NCI-H2081 (cell line): ENCODE data around the gene LAPTM4A.
"Not testable (repeated sequence)": the region's sequence is repeated elsewhere in the genome, so short reads cannot be mapped to it uniquely, and the experiment has no call there.

Source experiments
- DNase-seq, 2 experiments: peaks; one replicate each; lab custom pipeline; 2025; lab: John Stamatoyannopoulos, UW

LAPTM4A gene

DNA sequence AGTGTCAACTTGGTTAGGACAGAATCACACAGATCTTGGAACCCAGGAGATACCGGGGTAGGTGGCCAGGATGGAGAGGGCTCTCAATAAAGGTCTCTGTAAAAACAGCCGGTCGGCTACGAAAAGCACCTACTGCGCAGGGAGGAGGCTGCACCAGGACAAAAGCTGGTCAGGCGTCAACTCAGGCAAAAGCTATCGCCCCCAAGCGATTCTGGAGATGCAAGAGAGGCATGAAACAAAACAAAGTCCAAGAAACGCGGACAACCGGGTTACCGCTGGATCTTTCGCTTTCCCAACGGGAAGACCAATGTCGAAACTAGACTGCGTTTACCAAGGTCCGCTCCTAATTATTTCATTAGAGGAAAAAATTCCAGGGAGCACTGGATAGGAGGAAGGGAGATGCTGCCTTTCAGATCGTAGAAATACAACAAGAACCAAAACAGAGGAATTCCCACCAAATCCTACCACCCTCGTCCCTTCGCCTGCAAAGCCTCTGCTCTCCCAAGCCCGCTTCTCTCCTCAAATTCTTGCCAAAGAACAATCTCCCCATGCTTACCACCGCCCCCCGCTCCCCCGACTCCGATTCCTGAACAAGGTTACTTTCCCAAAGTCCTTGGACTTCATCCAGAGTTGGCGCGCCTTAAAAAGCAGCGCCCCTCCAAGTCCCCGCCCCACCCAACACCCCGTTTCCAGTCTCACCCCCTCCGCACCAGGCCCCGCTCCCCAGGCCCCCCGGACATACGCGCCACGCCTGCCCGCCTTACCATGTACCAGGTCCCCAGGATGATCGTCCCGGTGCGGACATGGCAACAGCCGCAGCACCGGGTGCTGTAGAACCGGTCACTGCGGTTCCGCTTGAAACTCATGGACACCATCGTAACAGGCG is 539 bp downstream of the LAPTM4A start:
- DNase-seq = peak; percentile 42 to 60

DNA sequence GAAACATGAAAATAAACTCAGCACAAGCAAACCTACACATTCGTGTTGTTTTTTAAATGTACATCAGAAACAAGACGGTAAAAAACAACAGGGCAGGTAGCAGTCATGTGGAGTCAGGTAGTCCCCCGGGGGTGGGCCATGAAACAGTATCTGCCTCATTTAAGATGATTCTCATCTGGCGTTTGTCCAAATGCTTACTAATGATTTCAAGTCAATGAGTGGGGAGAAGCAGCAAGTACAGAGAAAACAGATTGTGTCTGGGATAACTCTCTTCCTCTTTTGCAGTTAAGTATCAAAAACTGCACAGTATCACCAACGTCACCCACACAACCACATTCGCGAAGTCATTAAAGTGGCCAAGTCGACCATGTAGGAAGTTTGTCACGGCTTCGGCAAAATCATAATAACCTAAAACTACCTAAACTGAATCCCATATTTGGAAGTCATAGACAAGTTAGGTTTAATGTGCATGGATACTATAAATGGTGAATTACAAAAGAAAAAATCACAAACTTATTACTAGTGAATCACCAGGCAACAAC is 1.3 kb downstream of the LAPTM4A start:
- peak; percentile 53 to 84 for DNase-seq

DNA sequence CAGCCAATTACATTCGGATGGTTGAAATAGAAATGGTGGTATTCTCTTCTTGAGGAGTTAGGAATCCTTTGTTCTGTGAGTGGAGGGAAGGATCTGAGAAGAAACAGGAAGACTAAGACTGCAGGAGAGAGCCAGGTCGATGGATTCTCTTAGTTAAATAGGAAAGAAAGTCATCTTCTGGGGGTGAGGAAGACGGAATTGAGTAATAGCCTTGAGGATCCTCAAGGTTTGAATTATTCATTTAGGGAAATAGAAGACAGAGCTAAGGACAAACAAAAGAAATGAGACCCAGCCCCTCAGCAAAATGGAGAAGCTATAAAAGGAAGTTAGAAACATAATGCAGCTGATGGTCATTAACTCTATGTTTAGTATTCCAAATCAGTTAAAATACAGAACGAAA is 1.8 kb downstream of the LAPTM4A start:
- no peak for DNase-seq

DNA sequence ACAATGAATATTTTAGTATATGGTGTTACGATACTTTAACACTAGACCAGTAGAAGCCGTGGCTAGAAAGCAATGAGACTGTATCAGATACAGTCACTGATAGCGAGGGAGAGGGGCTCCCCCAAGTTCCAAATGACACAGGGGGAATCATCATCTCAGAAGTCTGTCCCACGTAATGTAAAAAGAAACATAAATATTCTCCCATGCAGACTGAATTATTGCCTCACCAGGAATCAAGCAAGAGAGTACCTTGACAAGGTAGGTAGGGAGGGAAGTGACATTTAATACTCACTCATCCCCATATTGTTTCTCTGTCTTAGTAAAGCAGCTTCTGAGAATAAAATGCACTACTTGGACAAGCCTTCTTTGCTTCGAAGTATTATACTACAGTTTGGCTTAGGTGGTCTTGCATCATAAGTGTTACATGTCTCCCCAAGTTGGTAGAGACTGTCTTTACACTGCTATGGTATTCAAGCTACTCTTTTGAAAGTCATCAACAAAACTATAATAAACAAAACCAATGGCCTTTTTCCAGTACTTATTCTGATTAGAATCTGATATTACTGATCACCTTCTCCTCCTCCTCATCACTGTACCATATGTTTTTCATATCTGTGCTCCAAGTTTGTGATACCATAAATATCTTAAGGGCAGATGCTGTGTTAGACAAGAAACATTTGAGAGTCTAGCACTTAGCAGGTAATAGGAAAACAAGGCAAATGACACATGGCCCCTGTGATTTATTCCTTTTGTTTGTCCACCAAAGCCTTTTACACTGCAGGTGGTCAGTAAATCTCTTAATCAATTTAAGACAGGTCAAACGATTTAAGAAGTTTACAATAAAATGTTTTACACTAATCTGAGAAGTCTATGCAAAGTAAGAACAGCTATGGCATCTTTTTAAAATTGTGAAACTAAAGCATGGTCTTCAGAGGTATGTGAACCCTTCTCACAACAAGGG is 2.7 kb downstream of the LAPTM4A start:
- no peak for DNase-seq

DNA sequence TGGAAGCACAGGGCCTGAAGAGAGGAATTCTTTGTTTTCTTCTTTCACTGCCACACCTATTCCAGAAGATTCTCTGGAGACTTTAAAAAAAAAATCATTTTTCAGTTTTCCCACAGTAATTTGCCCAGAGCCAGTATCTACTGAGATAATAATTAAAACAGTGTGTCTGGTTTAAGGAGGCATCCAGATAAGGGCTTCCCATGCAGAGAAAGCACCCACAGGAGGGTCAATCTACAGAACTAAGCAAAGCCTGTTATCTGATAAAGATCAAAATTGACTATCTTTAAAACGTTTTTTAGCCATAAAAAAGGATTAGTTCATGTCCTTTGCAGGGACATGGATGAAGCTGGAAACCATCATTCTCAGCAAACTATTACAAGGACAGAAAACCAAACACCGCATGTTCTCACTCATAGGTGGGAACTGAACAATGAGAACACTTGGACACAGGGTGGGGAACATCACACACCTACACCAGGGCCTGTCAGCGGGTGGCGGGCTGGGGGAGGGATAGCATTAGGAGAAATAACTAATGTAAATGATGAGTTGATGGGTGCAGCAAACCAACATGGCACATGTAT is 5.6 kb downstream of the LAPTM4A start:
- DNase-seq = not testable (repeated sequence)

DNA sequence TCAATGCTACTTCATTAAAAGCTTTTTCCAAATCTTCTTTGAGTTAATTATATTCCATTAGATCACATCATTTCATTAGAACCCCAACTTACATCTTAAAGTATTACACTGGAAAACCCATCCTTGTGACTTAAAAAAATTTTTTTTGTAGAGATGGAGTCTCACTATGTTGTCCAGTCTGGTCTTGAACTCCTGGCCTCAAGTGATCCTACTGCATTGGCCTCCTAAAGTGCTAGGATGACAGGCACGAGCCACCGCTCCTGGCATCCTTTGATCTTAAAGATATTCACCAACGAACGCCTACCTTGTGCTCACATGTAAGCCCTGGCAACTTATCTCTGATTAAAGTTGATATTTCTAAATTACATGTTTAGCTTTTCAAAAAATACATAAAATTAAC is 6.7 kb downstream of the LAPTM4A start:
- DNase-seq = no peak

DNA sequence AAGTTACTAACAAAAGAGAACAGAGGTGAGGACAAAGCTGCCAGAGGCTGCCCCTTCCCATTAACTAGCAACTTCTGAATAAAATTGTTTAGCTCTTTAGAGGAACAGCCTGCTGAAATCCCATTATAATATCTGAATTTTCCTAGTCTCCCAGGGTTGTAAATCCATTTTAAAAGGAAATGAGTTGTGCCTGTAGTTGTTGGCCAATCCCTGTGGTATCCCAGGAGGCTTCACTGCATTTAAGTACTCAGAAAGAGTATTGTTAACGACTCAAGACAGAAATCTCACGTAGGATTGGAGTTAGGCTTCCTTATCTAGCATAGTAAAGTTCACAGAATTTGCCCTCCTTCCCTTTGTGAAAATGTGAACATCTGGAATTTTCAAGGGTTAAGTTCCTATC is 8.9 kb downstream of the LAPTM4A start:
- no peak for DNase-seq

DNA sequence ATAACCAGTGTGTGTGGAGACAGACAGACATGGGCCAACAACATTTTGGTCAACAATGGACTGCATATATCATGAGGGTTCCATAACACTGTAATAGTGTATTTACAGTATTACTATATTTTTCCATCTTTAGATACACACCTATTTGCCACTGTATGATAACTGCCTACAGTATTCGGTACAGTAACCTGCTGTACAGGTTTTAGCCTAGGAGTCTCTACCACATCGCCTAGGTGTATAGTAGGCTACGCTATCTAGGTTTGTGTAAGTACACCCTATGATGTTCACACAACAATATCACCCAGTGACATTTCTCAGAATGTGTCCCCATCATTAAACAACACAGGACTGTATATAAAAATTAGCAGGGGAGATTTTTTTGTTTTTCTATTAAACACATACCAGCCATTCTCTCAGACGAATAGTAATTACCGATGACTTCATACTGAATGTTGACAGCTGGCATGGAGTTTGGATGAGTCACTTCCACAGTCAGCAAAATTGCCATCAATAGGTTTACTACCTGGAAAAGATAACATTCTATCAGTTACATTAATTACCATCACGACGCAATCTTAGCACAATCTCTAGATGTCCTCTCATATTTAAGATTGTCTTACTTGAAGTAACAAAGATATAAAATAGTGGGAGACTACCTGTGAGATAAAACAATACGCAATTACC is 10.8 kb downstream of the LAPTM4A start:
- DNase-seq = peak in 1 of 2 experiments; percentile 16

DNA sequence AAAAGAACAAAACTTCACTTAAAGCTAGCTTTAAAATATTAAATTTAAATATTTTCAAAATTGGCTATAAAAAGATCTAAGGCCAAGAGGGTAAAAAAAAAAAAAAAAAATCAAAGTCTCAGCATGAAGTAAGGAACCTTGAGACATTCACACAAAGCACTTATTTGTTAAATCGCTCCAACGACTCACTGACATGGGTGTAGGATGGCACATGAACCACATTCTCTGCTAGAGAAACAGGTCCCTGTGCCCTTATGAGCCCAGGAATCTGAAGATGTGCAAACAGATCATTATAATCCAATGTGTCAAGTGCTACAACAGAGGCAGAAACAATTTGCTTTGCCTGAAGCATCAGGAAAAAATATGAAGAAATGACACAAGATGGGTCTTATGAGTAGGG is 13.8 kb downstream of the LAPTM4A start:
- no peak for DNase-seq

DNA sequence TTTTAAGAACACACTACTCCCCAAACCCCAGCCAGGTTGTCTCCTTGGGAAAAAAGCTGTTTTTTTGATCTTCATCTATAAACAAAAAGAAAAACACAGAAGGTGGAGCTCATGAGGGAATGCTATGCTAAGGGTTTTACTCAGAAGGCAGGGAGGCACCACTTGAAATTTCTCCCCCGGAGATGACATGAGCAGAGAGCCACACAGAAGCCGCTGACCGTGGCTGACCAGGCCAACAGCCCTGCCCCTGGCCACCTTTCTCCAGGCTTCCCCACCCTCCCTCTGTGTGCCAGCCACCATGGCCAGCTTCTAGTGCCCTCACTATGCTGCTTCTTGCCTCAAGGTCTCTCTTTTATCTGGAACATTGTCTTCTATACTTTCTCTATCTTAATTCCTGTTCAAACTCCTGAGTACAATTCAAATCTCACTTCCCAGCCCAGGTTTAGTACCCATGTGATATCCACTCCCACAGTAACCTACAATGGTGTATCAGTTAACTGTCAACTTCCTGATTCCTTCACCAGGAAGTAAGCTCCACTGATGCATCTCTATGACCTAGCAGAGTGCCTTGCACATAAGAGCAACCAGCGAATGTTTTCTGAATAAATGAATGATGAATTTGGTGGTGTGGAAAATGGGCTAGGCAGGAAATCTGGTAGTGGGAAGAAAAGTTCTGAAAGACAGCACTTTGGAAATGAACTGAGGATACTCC is 15.3 kb downstream of the LAPTM4A start:
- no peak for DNase-seq

DNA sequence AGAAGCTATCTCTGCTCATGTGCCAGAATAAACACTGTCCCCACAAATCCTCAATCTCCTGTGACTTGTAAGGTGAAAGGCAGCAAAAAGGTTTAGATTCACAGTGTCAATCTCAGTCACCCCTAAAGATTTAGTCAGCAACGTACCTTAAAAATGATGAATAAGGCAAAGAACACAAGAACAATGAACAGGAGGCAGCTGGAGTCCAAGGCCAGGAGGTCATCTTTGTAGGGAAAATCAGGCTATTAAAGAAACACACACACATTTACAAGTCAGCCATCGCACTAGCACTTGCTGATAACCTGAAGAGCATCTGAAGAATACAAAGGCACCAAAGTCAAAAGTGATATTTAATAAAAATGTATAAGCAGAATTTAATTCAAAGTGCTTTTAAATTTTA is 16.6 kb downstream of the LAPTM4A start:
- no peak for DNase-seq

DNA sequence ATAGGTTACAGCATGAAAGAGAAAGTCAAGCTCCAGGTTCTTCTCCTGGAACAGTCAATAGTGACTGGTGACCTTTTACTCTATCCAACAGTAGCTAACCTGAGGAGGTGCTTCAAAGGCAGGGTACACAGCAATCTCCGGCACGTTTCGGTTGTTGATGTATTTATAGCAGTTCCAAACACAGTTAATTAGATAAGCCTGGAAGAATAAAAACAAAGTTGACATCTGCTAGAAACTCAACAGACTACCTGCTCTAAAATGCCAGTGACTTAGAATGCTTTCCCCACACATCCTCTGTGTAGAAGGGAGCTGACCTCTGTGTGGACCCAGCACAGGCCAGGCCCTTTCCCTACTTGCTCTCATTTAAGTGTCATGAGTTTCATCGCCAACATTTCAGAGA is 17.2 kb downstream of the LAPTM4A start:
- DNase-seq = no peak

DNA sequence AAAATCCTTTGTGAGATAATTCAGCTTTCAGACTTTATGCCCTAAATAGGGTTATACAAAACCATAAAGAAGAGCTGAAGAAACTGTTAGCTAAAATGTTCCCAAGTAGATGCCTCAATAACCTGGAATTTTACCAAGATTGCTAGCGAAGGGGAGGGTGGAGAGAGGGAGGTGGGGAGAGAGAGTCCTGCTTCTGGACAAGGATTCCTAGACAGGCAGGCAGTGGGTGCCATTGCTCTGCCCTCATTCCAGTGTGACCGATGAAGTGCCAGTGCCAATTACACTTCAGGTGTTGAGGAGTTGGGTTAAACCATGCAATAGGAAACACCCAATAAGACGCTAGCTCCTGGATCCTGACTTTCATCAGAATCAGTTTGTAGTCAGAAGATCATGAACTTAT is 18.1 kb downstream of the LAPTM4A start:
- no peak for DNase-seq

DNA sequence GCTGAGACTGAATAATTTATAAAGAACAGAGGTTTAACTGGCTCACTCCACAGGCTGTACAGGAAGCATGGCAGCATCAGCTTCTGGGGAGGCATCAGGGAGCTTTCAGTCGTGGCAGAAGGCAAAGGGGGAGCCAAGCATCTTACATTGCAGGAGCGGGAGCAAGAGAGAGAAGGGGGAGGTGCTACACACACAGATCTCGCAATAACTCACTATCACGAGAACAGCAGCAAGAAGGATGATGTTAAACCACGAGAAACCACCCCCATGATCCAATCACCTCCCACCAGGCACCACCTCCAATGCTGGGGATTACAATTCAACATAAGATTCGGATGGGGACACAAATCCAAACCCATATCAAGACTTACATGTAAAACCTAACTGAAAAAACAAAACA is 21.2 kb downstream of the LAPTM4A start:
- no peak for DNase-seq

DNA sequence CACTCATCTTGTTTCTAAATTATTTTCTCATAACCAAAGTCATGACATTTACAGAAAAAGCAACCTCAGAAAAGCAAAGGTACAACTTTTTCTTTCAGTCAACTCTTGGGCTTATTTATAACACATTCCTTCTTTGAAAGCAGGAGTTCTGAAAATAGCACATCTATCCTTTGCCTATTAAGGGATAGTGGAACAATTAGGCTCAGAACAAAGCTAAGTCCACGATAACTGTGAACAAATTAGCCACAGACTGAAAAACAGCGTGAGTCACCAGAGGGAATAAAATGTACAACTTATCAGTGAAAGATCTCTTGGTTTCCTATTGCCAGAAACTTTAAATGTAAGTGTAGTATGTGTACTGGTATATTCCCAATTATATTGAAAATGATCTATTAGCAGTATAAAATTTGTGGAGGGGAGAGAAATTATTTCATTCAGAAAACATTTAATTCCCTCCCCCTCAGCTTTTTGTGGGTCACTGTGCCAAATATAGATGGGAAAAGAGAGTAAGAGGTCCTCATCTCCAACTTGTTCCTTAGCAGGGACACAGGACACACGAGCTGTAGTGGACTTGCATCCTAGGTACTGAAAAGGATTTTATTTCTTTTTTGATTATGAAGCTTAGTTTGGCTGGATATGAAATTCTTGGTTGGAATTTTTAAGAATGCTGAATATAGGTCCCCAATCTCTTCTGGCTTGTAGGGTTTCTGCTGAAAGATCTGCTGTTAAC is 23.6 kb downstream of the LAPTM4A start:
- DNase-seq = no peak

DNA sequence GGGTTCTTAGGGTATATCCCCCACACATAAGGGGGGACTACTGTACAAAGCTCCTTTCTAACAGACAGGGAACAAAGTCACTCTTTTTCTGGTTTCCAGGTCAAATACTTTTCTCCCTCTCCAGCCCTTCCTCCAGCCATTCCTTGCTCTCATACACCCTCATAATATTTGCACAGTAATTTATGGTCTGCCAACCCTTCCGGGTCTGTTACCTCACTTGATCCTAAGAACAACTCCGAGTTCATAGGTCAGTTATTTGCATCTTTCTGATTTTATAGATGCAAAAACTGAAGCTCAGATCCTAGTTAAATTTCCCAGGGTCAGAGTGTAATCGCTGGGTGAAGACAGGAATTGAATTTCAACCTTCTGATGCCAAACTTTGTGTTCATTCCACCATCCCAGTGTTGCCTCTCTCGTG is 24.2 kb downstream of the LAPTM4A start:
- no peak for DNase-seq

DNA sequence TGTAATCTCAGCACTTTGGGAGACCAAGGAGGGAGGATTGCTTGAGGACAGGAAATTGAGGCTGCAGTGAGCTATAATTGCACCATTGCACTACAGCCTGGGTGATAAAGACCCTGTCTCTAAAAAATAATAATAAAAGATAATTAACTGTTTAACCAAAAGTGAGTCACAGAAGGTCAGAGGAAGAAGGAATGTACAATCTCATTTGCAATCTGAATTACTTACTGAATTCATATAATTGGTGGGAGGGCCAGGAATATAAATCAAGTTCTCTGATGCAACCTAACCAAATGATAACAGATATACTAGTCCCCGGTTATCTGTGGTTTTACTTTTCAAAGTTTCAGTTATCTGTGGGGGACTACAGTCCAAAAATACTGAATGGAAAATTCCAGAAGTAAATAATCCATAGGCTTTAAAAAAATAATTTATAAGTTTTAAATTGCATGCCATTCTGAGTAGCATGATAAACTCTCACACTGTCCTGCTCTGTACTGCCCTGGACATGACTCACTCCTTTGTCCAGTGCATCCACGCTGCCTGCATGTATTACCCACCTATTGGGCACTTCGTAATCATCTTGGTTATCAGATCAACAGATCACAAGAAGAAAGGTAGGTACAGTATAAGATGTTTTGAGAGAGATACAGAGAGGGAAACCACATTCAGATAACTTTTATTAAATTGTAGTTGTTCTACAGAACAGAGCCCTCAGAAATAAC is 26.2 kb downstream of the LAPTM4A start:
- no peak for DNase-seq

DNA sequence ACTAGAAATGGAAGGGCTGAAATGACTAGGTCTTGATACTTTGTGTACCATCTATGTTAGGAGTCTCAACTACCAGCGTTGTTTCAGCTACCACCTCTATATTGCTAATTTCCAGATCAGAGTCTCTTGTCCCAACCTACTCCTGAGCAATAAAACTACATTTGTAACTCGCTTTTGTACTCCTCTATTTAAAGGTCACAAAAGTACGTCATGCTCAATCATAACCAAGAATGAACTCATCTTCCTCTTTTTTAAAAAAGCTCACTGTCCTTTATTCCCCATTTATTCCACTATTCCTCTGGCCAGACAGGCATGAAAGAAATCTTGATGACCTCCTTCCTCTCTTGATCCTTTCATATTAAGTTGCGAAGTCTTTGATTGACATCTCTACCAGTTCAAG is 27.7 kb downstream of the LAPTM4A start:
- no peak for DNase-seq

DNA sequence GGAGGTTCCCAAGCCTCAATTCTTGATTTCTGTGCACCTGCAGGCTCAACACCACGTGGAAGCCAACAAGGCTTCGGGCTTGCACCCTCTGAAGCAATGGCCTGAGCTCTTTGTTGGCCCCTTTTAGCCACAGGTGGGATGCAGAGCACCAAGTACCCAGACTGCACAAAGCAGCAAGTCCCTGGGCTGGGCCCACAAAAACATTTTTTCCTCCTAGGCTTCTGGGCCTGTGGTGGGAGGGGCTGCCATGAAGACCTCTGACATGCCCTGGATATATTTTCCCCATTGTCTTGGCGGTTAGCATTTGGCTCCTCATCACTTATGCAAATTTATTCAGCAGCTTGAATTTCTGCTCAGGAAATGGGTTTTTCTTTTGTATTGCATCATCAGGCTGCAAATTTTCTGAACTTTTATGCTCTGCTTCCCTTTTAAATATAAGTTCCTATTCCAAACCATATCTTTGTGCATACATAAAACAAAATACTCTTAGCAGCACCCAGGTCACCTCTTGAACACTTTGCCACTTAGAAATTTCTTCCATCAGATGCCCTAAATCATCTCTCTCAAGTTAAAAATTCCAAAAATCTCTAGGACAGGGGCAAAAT is 29.9 kb downstream of the LAPTM4A start:
- DNase-seq = no peak
